ENCODE measurements around the gene SIK2. TPM values are rescaled to one million over a fixed set of nuclear protein-coding genes. Genes with fewer than 3 reads are reported as not detected.

The SIK2 gene
- polyA plus RNA-seq, 1 experiment: 23.4 TPM

DNA sequence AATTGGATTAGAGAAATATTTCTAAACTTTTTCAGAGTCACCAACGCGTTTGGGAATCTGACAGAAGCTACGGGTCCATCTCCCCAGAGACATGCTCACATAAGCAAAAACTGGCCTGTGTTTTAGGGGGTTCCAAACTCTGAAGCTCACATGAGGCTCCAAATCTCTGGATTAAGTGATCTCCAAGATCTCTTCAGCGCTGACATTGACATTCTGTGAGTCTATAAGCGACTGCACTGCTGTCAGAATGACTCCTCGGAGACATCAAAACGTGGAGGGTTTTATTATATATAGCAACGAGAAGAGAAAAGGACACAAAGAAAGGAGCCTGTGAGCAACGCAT is 642 bp upstream of the SIK2 start:
- CTCF ChIA-PET: interaction anchor here (0.6 to 3.1 kb wide), 15 partner anchors 14 to 250 kb away, joined by 3 to 30 read pairs (median 4); no protein-coding TSS in a partner anchor
- H3K27me3 ChIP-seq (ENCODE audit: control insufficient read depth, insufficient read depth, low read length): no peaks in the 10 kb centered on the region
- H3K4me3 ChIP-seq (ENCODE audit: low read depth, low read length): peak overlapping the region; percentile 54
- POLR2A ChIA-PET: interaction anchor here (0.7 kb wide), 1 partner anchor 271 kb away, joined by 3 read pairs; no protein-coding TSS in a partner anchor
- TF ChIP-seq, protein P1, sequence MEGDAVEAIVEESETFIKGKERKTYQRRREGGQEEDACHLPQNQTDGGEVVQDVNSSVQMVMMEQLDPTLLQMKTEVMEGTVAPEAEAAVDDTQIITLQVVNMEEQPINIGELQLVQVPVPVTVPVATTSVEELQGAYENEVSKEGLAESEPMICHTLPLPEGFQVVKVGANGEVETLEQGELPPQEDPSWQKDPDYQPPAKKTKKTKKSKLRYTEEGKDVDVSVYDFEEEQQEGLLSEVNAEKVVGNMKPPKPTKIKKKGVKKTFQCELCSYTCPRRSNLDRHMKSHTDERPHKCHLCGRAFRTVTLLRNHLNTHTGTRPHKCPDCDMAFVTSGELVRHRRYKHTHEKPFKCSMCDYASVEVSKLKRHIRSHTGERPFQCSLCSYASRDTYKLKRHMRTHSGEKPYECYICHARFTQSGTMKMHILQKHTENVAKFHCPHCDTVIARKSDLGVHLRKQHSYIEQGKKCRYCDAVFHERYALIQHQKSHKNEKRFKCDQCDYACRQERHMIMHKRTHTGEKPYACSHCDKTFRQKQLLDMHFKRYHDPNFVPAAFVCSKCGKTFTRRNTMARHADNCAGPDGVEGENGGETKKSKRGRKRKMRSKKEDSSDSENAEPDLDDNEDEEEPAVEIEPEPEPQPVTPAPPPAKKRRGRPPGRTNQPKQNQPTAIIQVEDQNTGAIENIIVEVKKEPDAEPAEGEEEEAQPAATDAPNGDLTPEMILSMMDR (IDR thresholded peaks at IDR 0.05; ENCODE audit: low read depth, low read length): no peak
- DNase-seq (ENCODE audit: low read depth, low spot score): no peak
- peak overlapping the region; percentile 49 for H3K27ac ChIP-seq (ENCODE audit: low read depth, low read length)
- no peaks in the 10 kb centered on the region; the same call in 1 of the 2 replicates for H3K9me3 ChIP-seq (ENCODE audit: control insufficient read depth, insufficient read depth, low read length)

DNA sequence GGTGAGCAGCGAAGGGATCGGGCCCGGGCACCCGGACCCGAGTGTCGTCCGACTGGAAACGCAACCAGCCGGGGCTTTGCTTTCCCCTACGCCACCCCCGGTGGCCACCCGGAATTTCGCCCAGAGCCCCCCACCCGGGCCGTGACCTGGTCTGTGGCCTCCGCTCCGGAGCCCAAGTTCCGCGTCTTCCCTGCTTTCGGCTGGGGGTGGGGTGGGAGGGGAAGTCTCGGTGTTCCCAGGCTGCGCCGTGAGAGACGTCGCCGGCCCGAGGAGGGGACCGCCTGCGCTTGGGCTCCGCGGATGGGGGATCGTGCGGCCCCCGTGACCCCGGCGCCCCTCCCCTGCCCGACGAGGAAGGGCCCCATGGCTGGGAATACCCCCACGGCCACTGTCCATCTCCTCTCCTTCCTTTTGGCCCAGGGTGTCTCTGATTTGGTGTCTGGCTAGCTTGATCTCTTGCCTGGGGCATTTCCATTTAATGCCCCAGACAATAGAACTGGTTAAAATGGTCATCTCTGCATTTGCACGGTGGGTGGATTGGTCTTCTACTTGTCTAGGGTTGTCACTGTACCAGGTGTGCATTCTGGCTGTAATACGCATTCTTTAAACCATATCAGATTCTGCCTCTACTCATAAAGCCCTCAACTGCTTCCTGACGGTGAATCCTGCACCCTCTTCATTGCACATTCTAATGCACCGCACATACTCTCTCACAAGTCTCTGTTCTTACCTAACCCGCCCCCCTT is 789 bp downstream of the SIK2 start:
- Histone ChIP-seq H3K4me3 (ENCODE audit: low read depth, low read length) (peak overlapping the region; percentile 81), H3K27me3 (ENCODE audit: control insufficient read depth, insufficient read depth, low read length) (no peaks in the 10 kb centered on the region), H3K27ac (ENCODE audit: low read depth, low read length) (peak overlapping the region; percentile 85), H3K9me3 (ENCODE audit: control insufficient read depth, insufficient read depth, low read length) (no peaks in the 10 kb centered on the region; the same call in 1 of the 2 replicates)
- POLR2A ChIA-PET: interaction anchor here (0.9 to 1.3 kb wide), 2 partner anchors 130 to 163 kb away, joined by 3 read pairs; partner anchors contain the start of gene PPP2R1B
- DNase-seq (ENCODE audit: low read depth, low spot score): no peak
- CTCF ChIA-PET: interaction anchor here (0.6 to 3.1 kb wide), 7 partner anchors 9 to 174 kb away, joined by 3 to 30 read pairs (median 8); partner anchors contain the start of gene PPP2R1B
- TF ChIP-seq, protein P1 (IDR thresholded peaks at IDR 0.05; ENCODE audit: low read depth, low read length): no peak

DNA sequence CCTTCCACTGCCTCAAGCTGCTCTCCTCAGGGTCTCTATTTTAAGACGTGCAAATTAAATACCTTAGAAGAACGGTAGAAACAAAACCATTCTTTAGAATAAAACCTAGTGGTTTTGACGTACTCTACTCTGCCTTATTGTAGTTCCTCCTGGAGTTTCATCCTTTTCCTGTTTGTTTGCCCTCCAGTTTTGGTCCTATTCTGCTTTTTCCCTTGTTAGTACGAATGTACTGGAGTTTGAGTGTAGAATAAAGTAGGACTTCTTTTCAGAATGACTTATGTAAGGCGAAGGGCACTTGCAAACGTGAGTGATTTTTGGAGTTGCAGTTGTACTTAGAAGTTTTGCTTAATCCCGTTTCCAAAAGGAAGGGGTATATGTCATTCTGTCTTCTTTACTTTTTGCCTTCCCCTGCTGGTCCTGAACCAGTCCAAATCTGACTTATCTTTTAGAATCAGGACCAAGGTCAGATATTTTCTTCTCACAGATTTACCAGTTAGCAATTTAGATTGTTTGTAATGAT is 1.4 kb downstream of the SIK2 start:
- POLR2A ChIA-PET: interaction anchor here (0.9 to 1.3 kb wide), 3 partner anchors 91 to 163 kb away, joined by 3 read pairs; partner anchors contain the start of gene PPP2R1B

DNA sequence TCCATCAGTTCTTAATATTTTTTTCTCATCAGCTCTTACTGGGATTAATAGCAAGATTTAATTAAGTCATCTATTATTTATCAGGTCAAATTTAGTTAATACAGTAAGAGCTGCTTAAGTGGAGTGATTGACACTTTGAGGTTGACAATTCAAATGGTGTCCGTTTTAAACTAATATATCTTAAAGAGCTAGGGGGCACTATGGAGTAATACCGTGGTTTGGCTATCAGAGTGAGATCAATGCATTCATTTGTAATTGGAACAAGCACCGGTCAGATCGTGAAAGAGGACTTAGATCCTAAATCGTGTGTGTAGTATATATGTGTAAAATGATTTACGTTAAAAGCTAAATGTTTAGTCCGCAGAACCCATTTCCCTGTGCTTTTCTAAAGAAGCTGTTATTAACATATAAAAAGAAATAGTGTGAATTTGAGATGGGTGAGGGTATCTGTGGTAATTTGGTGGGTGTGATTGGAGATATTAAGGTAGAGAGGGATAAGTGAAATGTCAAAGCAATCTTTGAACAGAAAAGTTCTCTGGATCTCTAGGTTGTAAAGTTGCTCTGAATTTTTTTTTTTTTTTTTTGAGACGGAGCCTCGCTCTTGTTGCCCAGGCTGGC is 2.3 kb downstream of the SIK2 start:
- POLR2A ChIA-PET: interaction anchor here (0.6 to 1.3 kb wide), 4 partner anchors 42 to 162 kb away, joined by 3 to 5 read pairs (median 4); partner anchors contain the start of gene PPP2R1B
- no peak for DNase-seq (ENCODE audit: low read depth, low spot score)
- no peaks in the 10 kb centered on the region for H3K27me3 ChIP-seq (ENCODE audit: control insufficient read depth, insufficient read depth, low read length)
- TF ChIP-seq, protein P1 (IDR thresholded peaks at IDR 0.05; ENCODE audit: low read depth, low read length): peak; percentile 66
- H3K4me3 ChIP-seq (ENCODE audit: low read depth, low read length): peak overlapping the region; percentile 81
- CTCF ChIA-PET: interaction anchor here (0.6 to 2.3 kb wide), 67 partner anchors 9 to 675 kb away, joined by 3 to 46 read pairs (median 5); partner anchors contain the start of gene PPP2R1B
- H3K27ac ChIP-seq (ENCODE audit: low read depth, low read length): no peak overlapping the region
- H3K9me3 ChIP-seq (ENCODE audit: control insufficient read depth, insufficient read depth, low read length): no peaks in the 10 kb centered on the region; the same call in 1 of the 2 replicates

More for the DNA sequence above, 1.4 kb downstream of the SIK2 start:
- DNase-seq (ENCODE audit: low read depth, low spot score): no peak
- Histone ChIP-seq H3K9me3 (ENCODE audit: control insufficient read depth, insufficient read depth, low read length) (no peaks in the 10 kb centered on the region; the same call in 1 of the 2 replicates), H3K27me3 (ENCODE audit: control insufficient read depth, insufficient read depth, low read length) (no peaks in the 10 kb centered on the region), H3K4me3 (ENCODE audit: low read depth, low read length) (peak overlapping the region; percentile 81), H3K27ac (ENCODE audit: low read depth, low read length) (no peak overlapping the region)
- TF ChIP-seq, protein P1 (IDR thresholded peaks at IDR 0.05; ENCODE audit: low read depth, low read length): no peak
- CTCF ChIA-PET: interaction anchor here (0.6 to 3.1 kb wide), 43 partner anchors 8 to 249 kb away, joined by 3 to 46 read pairs (median 7); partner anchors contain the start of gene PPP2R1B
